Lung (tissue), 12 donors: ENCODE results near the gene MICU1. TPM values are rescaled to one million over a fixed set of nuclear protein-coding genes. Genes with fewer than 3 reads are reported as not detected.

Experiments
- ATAC-seq: fragments of 200-7000 bp; cut with Tn5 transposase; one replicate; pipeline ENCODE4 v1.9.1; 2020; ENCODE audit warnings: moderate number of reproducible peaks; ENCODE audit not compliant: insufficient read depth, low FRiP score
- DNase-seq, 3 donors: peaks; one replicate each; pipeline ENCODE4 v3.0.0-alpha.2; 2013 to 2017
- H3K27ac ChIP-seq, 2 donors: one replicate each; pipeline ENCODE4 v1.5.1; 2013; ENCODE audit warnings: mild to moderate bottlenecking in 2 of 2, moderate library complexity in 2 of 2, control low read depth in 1 of 2, inconsistent platforms in 1 of 2, low read depth in 1 of 2, low read length in 1 of 2
- H3K27me3 ChIP-seq, 3 donors: one replicate each; pipeline ENCODE4 v1.5.1; 2013; ENCODE audit warnings: low read length in 2 of 3; ENCODE audit not compliant: control insufficient read depth in 3 of 3, insufficient read depth in 3 of 3
- H3K36me3 ChIP-seq, 4 donors: one replicate each; pipeline ENCODE4 v1.5.1; 2013; ENCODE audit warnings: low read length in 4 of 4, mild to moderate bottlenecking in 1 of 4, moderate library complexity in 1 of 4; ENCODE audit not compliant: control insufficient read depth in 4 of 4, insufficient read depth in 4 of 4
- H3K4me1 ChIP-seq, 5 donors: one replicate each; pipeline ENCODE4 v1.5.1; 2013; ENCODE audit warnings: low read length in 5 of 5, mild to moderate bottlenecking in 2 of 5, moderate library complexity in 1 of 5; ENCODE audit not compliant: control insufficient read depth in 5 of 5, insufficient read depth in 5 of 5
- H3K4me3 ChIP-seq: one replicate; pipeline ENCODE4 v1.5.1; 2013; ENCODE audit warnings: mild to moderate bottlenecking, control low read depth, moderate library complexity
- H3K9ac ChIP-seq, 2 donors: one replicate each; pipeline ENCODE4 v1.5.1; 2013; ENCODE audit warnings: low read length in 2 of 2, control low read depth in 1 of 2; ENCODE audit not compliant: insufficient read depth in 1 of 2
- H3K9me3 ChIP-seq, 4 donors: one replicate each; pipeline ENCODE4 v1.5.1; 2013; ENCODE audit warnings: low read length in 3 of 4, mild to moderate bottlenecking in 1 of 4, moderate library complexity in 1 of 4; ENCODE audit not compliant: control insufficient read depth in 4 of 4, insufficient read depth in 3 of 4
- CTCF ChIP-seq: IDR thresholded peaks from 2 replicates; pipeline ENCODE4 v1.5.1; 2012; ENCODE audit warnings: mild to moderate bottlenecking; ENCODE audit errors: control extremely low read depth, extremely low read depth
- whole genome bisulfite sequencing, 2 donors: extraction: QIAGEN DNeasy Blood & Tissue Kit; methylation state at CpG; one replicate each; pipeline ENCODE4 v1.1.7; 2013; 5-methylcytosine and 5-hydroxymethylcytosine counted together
- polyA plus RNA-seq, 2 donors: library from polyadenylated mRNA; stranded (reverse); fragments of 200-250 nt; gene quantifications; one replicate each; pipeline ENCODE4 v1.2.1, GENCODE V29; 2013
- total RNA-seq, 2 donors: library from RNA; depleted of rRNA in 1 of 2; stranded (reverse); fragments of >200 nt in 1 of 2; gene quantifications; one replicate each; pipeline ENCODE4 v1.2.1, GENCODE V29; 2014 to 2021
- donor health status: control.
- donor health status: control.
- donor health status: Bipolar disorder and iron deficiency.
- donor health status: healthy.
- donor health status: DM: yes; HTN: yes; CAD: no.

The MICU1 gene
- total and polyA plus RNA-seq, 4 donors = 41.9 to 86.4 (median 43.2) TPM

- DNase-seq = peak; percentile 93 to 95 (median 94)
- H3K4me3 ChIP-seq = no peak overlapping the region
- TF ChIP-seq CTCF = peak; percentile 96
Measured at GRCh38 chr10:72364239-72364777, 261.6 kb downstream of the MICU1 start.

GRCh38 chr10:72356987-72357386 is 268.9 kb downstream of the MICU1 start:
- Histone ChIP-seq H3K27ac (no peak overlapping the region), H3K36me3 (peaks cover 0 to 4% (median 3%) of the 10 kb centered on the region in 4 donors), H3K9ac (no peak overlapping the region), H3K4me3 (no peak overlapping the region), H3K4me1 (peaks cover 4 to 14% (median 6%) of the 10 kb centered on the region in 5 donors), H3K9me3 (no peaks in the 10 kb centered on the region), H3K27me3 (no peaks in the 10 kb centered on the region)
- no peak for TF ChIP-seq CTCF
- 74 to 86% methylated on average over 4 of the region's 4 CpGs for WGBS, 2 donors
- ATAC-seq (no peak), DNase-seq (no peak)

More at GRCh38 chr10:72364239-72364777, 261.6 kb downstream of the MICU1 start:
- no peaks in the 10 kb centered on the region for H3K27me3 ChIP-seq
- peak; percentile 95 for ATAC-seq
- no peak overlapping the region for H3K9ac ChIP-seq
- 3 to 10% methylated on average over 12 of the region's 12 CpGs for WGBS, 2 donors
- H3K27ac ChIP-seq = peak overlapping the region in 1 of 2 donors; percentile 68
- H3K9me3 ChIP-seq = no peaks in the 10 kb centered on the region
- no peaks in the 10 kb centered on the region for H3K4me1 ChIP-seq
- peaks cover 3 to 17% (median 12%) of the 10 kb centered on the region in 4 donors for H3K36me3 ChIP-seq

- Histone ChIP-seq H3K27me3 (no peaks in the 10 kb centered on the region), H3K27ac (no peak overlapping the region), H3K9me3 (no peaks in the 10 kb centered on the region), H3K36me3 (peaks cover 0 to 6% (median 3%) of the 10 kb centered on the region in 4 donors), H3K4me3 (no peak overlapping the region), H3K4me1 (peaks cover 4 to 14% (median 8%) of the 10 kb centered on the region in 5 donors), H3K9ac (no peak overlapping the region)
- no peak for DNase-seq
- no peak for TF ChIP-seq CTCF
- ATAC-seq = no peak
- 94 to 95% methylated on average over 6 of the region's 6 CpGs for WGBS, 2 donors
Measured at GRCh38 chr10:72356115-72356514, 269.8 kb downstream of the MICU1 start.

GRCh38 chr10:72355214-72355555 is 270.7 kb downstream of the MICU1 start:
- ATAC-seq (no peak), DNase-seq (no peak)
- H3K36me3 ChIP-seq = peaks cover 0 to 9% (median 4%) of the 10 kb centered on the region in 4 donors
- no peaks in the 10 kb centered on the region for H3K9me3 ChIP-seq
- H3K27me3 ChIP-seq = no peaks in the 10 kb centered on the region
- H3K9ac ChIP-seq = peak overlapping the region in 1 of 2 donors; percentile 86
- peak overlapping the region; percentile 97 to 99 for H3K27ac ChIP-seq
- WGBS, 2 donors = 35 to 39% methylated on average over 7 of the region's 7 CpGs
- no peak for TF ChIP-seq CTCF
- peak overlapping the region; percentile 45 for H3K4me3 ChIP-seq
- peaks cover 4 to 14% (median 8%) of the 10 kb centered on the region in 5 donors for H3K4me1 ChIP-seq
